ENCODE data around the gene ERP27. TPM values are rescaled to one million over a fixed set of nuclear protein-coding genes. Genes with fewer than 3 reads are reported as not detected.

The ERP27 gene
- total and polyA plus RNA-seq, 2 donors (not counting 1 experiment from before 2014, with no cell fraction given) = 0.10 to 0.17 TPM

DNA sequence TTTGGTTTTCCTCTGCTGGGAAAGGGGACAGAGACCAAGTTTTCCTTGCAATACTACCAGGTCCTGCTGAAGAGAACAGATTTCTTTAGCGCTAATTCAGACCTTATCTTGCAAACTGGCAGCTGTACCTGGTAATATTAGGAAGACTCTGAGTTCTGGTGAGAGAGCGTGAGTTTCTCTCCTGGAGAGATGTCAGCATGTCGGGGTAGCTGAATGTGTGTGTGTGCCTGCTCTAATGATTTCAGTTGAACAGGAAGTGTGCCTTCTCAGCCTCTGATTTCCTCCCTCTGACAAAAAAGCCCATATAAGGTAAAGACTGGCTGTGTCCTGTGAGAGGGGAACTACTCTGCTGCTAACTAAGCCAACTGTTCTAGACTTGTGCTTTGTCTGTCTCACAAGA is 10.3 kb upstream of the ERP27 start:
- Histone ChIP-seq H3K4me1 (ENCODE audit: control insufficient read depth, extremely low read depth, insufficient read depth, low read length) (peaks cover 11% of the 10 kb centered on the region), H4K20me1 (ENCODE audit: control insufficient read depth, extremely low read depth, insufficient read depth, low read length) (no peaks in the 10 kb centered on the region), H3K79me2 (ENCODE audit: control insufficient read depth, insufficient read depth, low read length) (no peaks in the 10 kb centered on the region), H3K9me3 (ENCODE audit: control insufficient read depth, insufficient read depth, low read depth, low read length) (no peaks in the 10 kb centered on the region), H3K27me3 (ENCODE audit: control insufficient read depth, insufficient read depth, low read length) (no peaks in the 10 kb centered on the region), H3K9ac (ENCODE audit: insufficient read depth, low read length) (no peak overlapping the region), H2AFZ (ENCODE audit: low read length) (peak overlapping the region; percentile 73), H3K27ac (ENCODE audit: insufficient read depth, low read length) (peak overlapping the region; percentile 61), H3K36me3 (ENCODE audit: control insufficient read depth, insufficient read depth, low read length) (no peaks in the 10 kb centered on the region), H3K4me3 (replicated peaks in 1 of 4; ENCODE audit: control extremely low read depth in 1 of 4, insufficient read depth in 1 of 4, low read depth in 3 of 4, low read length in 4 of 4) (no peak overlapping the region), H3K4me2 (ENCODE audit: extremely low read depth, insufficient read depth, low read length) (peak overlapping the region; percentile 62)
- TF ChIP-seq EZH2 (IDR thresholded peaks at IDR 0.05; ENCODE audit: low read length, missing control alignments) (no peak), CTCF (conservative IDR thresholded peaks at IDR 0.05 in 1 of 2, IDR thresholded peaks at IDR 0.05 in 1 of 2; ENCODE audit: low read depth in 1 of 2, low read length in 2 of 2) (no peak)
- peak; percentile 81 to 87 for DNase-seq (ENCODE audit: low read depth in 2 of 2)

DNA sequence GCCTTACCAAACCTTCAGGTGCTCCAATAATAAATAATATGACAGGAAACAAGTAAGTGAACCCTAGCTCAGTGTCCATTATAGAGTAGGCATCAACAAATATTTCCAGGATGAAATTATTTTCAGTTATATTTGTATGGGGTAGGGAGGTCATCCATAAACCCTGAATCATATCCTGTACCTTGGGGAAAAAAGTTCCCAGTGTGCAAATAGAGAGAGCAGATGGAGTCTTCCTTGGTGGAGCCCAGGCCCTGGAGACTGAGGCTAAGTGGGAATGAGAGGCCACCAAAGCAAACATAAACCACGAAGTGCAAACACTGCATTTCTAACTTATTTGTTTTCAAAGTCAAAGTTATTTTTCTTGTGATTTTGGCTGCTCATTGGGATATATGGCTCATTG is 8.5 kb upstream of the ERP27 start:
- Histone ChIP-seq H4K20me1 (ENCODE audit: control insufficient read depth, extremely low read depth, insufficient read depth, low read length) (no peaks in the 10 kb centered on the region), H2AFZ (ENCODE audit: low read length) (no peak overlapping the region), H3K4me3 (replicated peaks in 1 of 4; ENCODE audit: control extremely low read depth in 1 of 4, insufficient read depth in 1 of 4, low read depth in 3 of 4, low read length in 4 of 4) (no peak overlapping the region), H3K9ac (ENCODE audit: insufficient read depth, low read length) (no peak overlapping the region), H3K36me3 (ENCODE audit: control insufficient read depth, insufficient read depth, low read length) (no peaks in the 10 kb centered on the region), H3K9me3 (ENCODE audit: control insufficient read depth, insufficient read depth, low read depth, low read length) (no peaks in the 10 kb centered on the region), H3K79me2 (ENCODE audit: control insufficient read depth, insufficient read depth, low read length) (no peaks in the 10 kb centered on the region), H3K27me3 (ENCODE audit: control insufficient read depth, insufficient read depth, low read length) (no peaks in the 10 kb centered on the region), H3K4me1 (ENCODE audit: control insufficient read depth, extremely low read depth, insufficient read depth, low read length) (peaks cover 7% of the 10 kb centered on the region), H3K4me2 (ENCODE audit: extremely low read depth, insufficient read depth, low read length) (no peak overlapping the region), H3K27ac (ENCODE audit: insufficient read depth, low read length) (no peak overlapping the region)
- no peak for DNase-seq (ENCODE audit: low read depth in 2 of 2)
- TF ChIP-seq EZH2 (IDR thresholded peaks at IDR 0.05; ENCODE audit: low read length, missing control alignments) = no peak
- no peak for TF ChIP-seq CTCF (conservative IDR thresholded peaks at IDR 0.05 in 1 of 2, IDR thresholded peaks at IDR 0.05 in 1 of 2; ENCODE audit: low read depth in 1 of 2, low read length in 2 of 2)

GRCh38 chr12:14946162-14946561 is 7.8 kb upstream of the ERP27 start:
- Histone ChIP-seq H3K27me3 (ENCODE audit: control insufficient read depth, insufficient read depth, low read length) (no peaks in the 10 kb centered on the region), H3K4me3 (replicated peaks in 1 of 4; ENCODE audit: control extremely low read depth in 1 of 4, insufficient read depth in 1 of 4, low read depth in 3 of 4, low read length in 4 of 4) (no peak overlapping the region), H3K36me3 (ENCODE audit: control insufficient read depth, insufficient read depth, low read length) (no peaks in the 10 kb centered on the region), H3K79me2 (ENCODE audit: control insufficient read depth, insufficient read depth, low read length) (no peaks in the 10 kb centered on the region), H3K9ac (ENCODE audit: insufficient read depth, low read length) (no peak overlapping the region), H3K4me1 (ENCODE audit: control insufficient read depth, extremely low read depth, insufficient read depth, low read length) (peaks cover 5% of the 10 kb centered on the region), H3K27ac (ENCODE audit: insufficient read depth, low read length) (no peak overlapping the region), H4K20me1 (ENCODE audit: control insufficient read depth, extremely low read depth, insufficient read depth, low read length) (no peaks in the 10 kb centered on the region), H3K4me2 (ENCODE audit: extremely low read depth, insufficient read depth, low read length) (no peak overlapping the region), H3K9me3 (ENCODE audit: control insufficient read depth, insufficient read depth, low read depth, low read length) (no peaks in the 10 kb centered on the region), H2AFZ (ENCODE audit: low read length) (no peak overlapping the region)
- DNase-seq (ENCODE audit: low read depth in 2 of 2) = peak in 1 of 2 donors; percentile 47
- no peak for TF ChIP-seq CTCF (conservative IDR thresholded peaks at IDR 0.05 in 1 of 2, IDR thresholded peaks at IDR 0.05 in 1 of 2; ENCODE audit: low read depth in 1 of 2, low read length in 2 of 2)
- TF ChIP-seq EZH2 (IDR thresholded peaks at IDR 0.05; ENCODE audit: low read length, missing control alignments) = no peak

Data from fibroblast of lung (primary cell).